GM12878 (cell line): Measurements from ENCODE around the gene MRPL34. TPM values are rescaled to one million over a fixed set of nuclear protein-coding genes. Genes with fewer than 3 reads are reported as not detected.

Experiments used
- ATF7 ChIP-seq: fragments of 450-650 bp; IDR thresholded peaks from 2 replicates; pipeline ENCODE4 v1.6.1; 2016; ENCODE audit warnings: low read depth, mild to moderate bottlenecking
- BHLHE40 ChIP-seq, 2 experiments: fragments of 450-650 bp in 1 of 2; IDR thresholded peaks; 2 replicates each; pipeline ENCODE4 v1.6.1; 2011 to 2017; ENCODE audit warnings: low read depth in 2 of 2, borderline replicate concordance in 1 of 2, improper control_type of control experiment in 1 of 2, low read length in 1 of 2, mild to moderate bottlenecking in 1 of 2
- CEBPB ChIP-seq, 2 experiments: fragments of 150-350 bp in 1 of 2; IDR thresholded peaks; 2 replicates each; pipeline ENCODE4 v1.6.1; 2012 to 2014; ENCODE audit warnings: low read depth in 2 of 2, low read length in 2 of 2, borderline replicate concordance in 1 of 2, inconsistent platforms in 1 of 2
- FOS ChIP-seq: IDR thresholded peaks from 3 replicates; pipeline ENCODE4 v1.6.1; 2011; ENCODE audit warnings: borderline replicate concordance; ENCODE audit not compliant: insufficient read length; ENCODE audit errors: extremely low read depth
- GABPA ChIP-seq: IDR thresholded peaks from 2 replicates; pipeline ENCODE4 v1.6.1; 2014; ENCODE audit warnings: antibody characterized with exemption, low read depth, mild to moderate bottlenecking, inconsistent platforms
- IKZF1 ChIP-seq: fragments of 450-650 bp; conservative IDR thresholded peaks from 2 replicates; pipeline ENCODE4 v1.6.1; 2017; ENCODE audit warnings: antibody characterized with exemption, mild to moderate bottlenecking
- IRF4 ChIP-seq: IDR thresholded peaks from 2 replicates; pipeline ENCODE4 v1.6.1; 2011; ENCODE audit warnings: low read depth, low read length
- MAX ChIP-seq: IDR thresholded peaks from 2 replicates; pipeline ENCODE4 v1.6.1; 2012; ENCODE audit warnings: low read depth, low read length, improper control_type of control experiment
- NBN ChIP-seq: fragments of 450-650 bp; IDR thresholded peaks from 2 replicates; pipeline ENCODE4 v1.6.1; 2016
- PAX8 ChIP-seq: fragments of 450-650 bp; IDR thresholded peaks from 2 replicates; pipeline ENCODE4 v1.6.1; 2017; ENCODE audit warnings: mild to moderate bottlenecking, moderate library complexity
- RAD21 ChIP-seq: IDR thresholded peaks from 2 replicates; pipeline ENCODE4 v1.6.1; 2011; ENCODE audit warnings: mild to moderate bottlenecking, low read depth, low read length, moderate library complexity; ENCODE audit not compliant: insufficient read depth
- RELB ChIP-seq: fragments of 450-650 bp; IDR thresholded peaks from 2 replicates; pipeline ENCODE4 v1.6.1; 2017; ENCODE audit warnings: low read depth, mild to moderate bottlenecking, moderate library complexity
- SMAD1 ChIP-seq: fragments of 450-650 bp; IDR thresholded peaks from 2 replicates; pipeline ENCODE4 v1.6.1; 2018; ENCODE audit warnings: mild to moderate bottlenecking, low read depth; ENCODE audit not compliant: partially characterized antibody
- SP1 ChIP-seq: IDR thresholded peaks from one replicate; pipeline ENCODE4 v1.6.1; 2011; ENCODE audit warnings: low read depth, low read length
- SUZ12 ChIP-seq: fragments of 200-600 bp; sonication (generic); IDR thresholded peaks from one replicate; pipeline ENCODE4 v1.6.1; 2018; ENCODE audit warnings: antibody characterized with exemption, mild to moderate bottlenecking; ENCODE audit not compliant: unreplicated experiment
- TARDBP ChIP-seq: IDR thresholded peaks from 2 replicates; pipeline ENCODE4 v1.6.1; 2016; ENCODE audit warnings: borderline replicate concordance
- YBX1 ChIP-seq: fragments of 450-650 bp; IDR thresholded peaks from 2 replicates; pipeline ENCODE4 v1.6.1; 2016; ENCODE audit warnings: antibody characterized with exemption
- ZNF384 ChIP-seq: IDR thresholded peaks from 2 replicates; pipeline ENCODE4 v1.6.1; 2012; ENCODE audit warnings: low read depth, mild to moderate bottlenecking, low read length, improper control_type of control experiment, borderline replicate concordance
- polyA plus RNA-seq, 11 experiments: library from polyadenylated mRNA; depleted of rRNA in 4 of 11; unstranded in 6 of 11; stranded (reverse) in 5 of 11; fragments of >200 nt; fragmentation: Nextera tagmentation in 4 of 11; fragmentation: Illumina TruSeq in 1 of 11; extraction: Ambion mirVana in 4 of 11; extraction: Trizol in 1 of 11; gene quantifications; 1 replicate in 1 of 11; 2 replicates in 10 of 11; pipeline versions ENCODE4 v1.2.1 to v1.2.3, GENCODE V29; 2011 to 2016; ENCODE audit warnings: inconsistent platforms in 2 of 11, missing spikeins in 2 of 11, low read depth in 1 of 11
- total RNA-seq, 4 experiments: library from RNA; depleted of rRNA in 3 of 4; stranded (reverse); fragments of >200 nt in 3 of 4; fragmentation: Illumina TruSeq in 1 of 4; extraction: Trizol in 1 of 4; gene quantifications; 2 replicates each; pipeline versions ENCODE4 v1.2.1 to v1.2.3, GENCODE V29; 2013 to 2021

MRPL34 gene
- total and polyA plus RNA-seq, 10 of the 15 experiments (the other 5 are each of a cell fraction or from before 2014, with no cell fraction given): 8.6 to 198 (median 78.6) TPM

- TF ChIP-seq IRF4: 0 out of 2 replicates have a peak, but pooled peaks have one; percentile 40
- TF ChIP-seq NBN: peak; percentile 90
- peak; percentile 75 for TF ChIP-seq SP1
- TF ChIP-seq BHLHE40 (IDR thresholded peaks at IDR 0.05; ENCODE audit: borderline replicate concordance in 1 of 2, low read depth in 2 of 2, low read length in 1 of 2): peak; percentile 43 to 80; a peak in 2 of 4 replicates
- peak; percentile 85 for TF ChIP-seq RELB
- TF ChIP-seq ATF7: peak; percentile 62; the same call in 1 of the 2 replicates
- no peak for TF ChIP-seq PAX8
- no peak for TF ChIP-seq YBX1
- no peak for TF ChIP-seq SUZ12
- TF ChIP-seq TARDBP: 0 out of 2 replicates have a peak, but pooled peaks have one; percentile 4
- TF ChIP-seq IKZF1: peak; percentile 96
- peak; percentile 34; the same call in 1 of the 2 replicates for TF ChIP-seq MAX
- TF ChIP-seq RAD21: no peak
- no peak for TF ChIP-seq SMAD1
- TF ChIP-seq CEBPB (IDR thresholded peaks at IDR 0.05; ENCODE audit: borderline replicate concordance in 1 of 2, low read depth in 2 of 2, low read length in 2 of 2): no peak
- TF ChIP-seq GABPA: no peak
- no peak for TF ChIP-seq FOS
- TF ChIP-seq ZNF384: no peak
Measured at GRCh38 chr19:17334414-17335409, 29.0 kb downstream of the MRPL34 start, which contains the start of gene ANO8 (continued).
